C4-2B (cell line): ENCODE results near the gene PDE8B.

Source experiments
- H3K27ac ChIP-seq: fragments of 450-650 bp; 2 replicates; pipeline ENCODE4 v1.5.1; 2017
- ZFX ChIP-seq: fragments of 450-650 bp; IDR thresholded peaks from 2 replicates; pipeline ENCODE4 v1.6.1; 2017
- TF ChIP-seq, protein P1 (sequence below): fragments of 450-650 bp; conservative IDR thresholded peaks from 2 replicates; pipeline ENCODE4 v1.5.1; 2017; ENCODE audit warnings: mild to moderate bottlenecking

PDE8B gene

DNA sequence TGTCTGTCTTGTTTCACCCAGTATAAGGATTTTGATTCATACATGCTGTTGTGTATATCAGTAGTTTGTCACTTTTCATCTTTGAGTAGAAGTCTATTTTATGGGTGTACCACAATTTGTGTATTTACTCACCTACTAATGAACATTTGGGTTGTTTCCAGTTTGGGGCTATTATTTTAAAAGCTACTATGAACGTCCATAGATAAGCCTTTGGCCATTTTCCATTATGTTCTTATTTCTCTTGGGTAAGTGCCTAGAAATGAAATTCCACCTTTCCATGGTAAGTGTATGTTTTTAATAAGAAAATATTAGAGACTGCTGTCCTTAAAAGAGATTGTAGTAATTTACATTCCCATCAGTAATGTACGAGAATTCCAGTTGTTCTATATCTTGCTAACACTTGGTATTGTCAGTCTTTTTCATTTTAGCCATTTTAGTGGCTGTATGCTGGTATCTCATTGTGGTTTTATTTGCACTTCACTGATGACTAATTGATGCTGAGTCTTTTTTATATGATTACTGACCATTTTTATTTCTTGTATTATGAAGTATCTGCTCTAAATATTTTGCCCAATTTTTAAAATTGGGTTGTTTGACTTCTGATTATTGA lies 17.9 kb upstream of the PDE8B start:
- no peak for TF ChIP-seq ZFX
- TF ChIP-seq, protein P1, sequence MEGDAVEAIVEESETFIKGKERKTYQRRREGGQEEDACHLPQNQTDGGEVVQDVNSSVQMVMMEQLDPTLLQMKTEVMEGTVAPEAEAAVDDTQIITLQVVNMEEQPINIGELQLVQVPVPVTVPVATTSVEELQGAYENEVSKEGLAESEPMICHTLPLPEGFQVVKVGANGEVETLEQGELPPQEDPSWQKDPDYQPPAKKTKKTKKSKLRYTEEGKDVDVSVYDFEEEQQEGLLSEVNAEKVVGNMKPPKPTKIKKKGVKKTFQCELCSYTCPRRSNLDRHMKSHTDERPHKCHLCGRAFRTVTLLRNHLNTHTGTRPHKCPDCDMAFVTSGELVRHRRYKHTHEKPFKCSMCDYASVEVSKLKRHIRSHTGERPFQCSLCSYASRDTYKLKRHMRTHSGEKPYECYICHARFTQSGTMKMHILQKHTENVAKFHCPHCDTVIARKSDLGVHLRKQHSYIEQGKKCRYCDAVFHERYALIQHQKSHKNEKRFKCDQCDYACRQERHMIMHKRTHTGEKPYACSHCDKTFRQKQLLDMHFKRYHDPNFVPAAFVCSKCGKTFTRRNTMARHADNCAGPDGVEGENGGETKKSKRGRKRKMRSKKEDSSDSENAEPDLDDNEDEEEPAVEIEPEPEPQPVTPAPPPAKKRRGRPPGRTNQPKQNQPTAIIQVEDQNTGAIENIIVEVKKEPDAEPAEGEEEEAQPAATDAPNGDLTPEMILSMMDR, result no peak
- H3K27ac ChIP-seq, result peak overlapping the region; percentile 71

GRCh38 chr5:77194762-77195161 lies 15.7 kb upstream of the PDE8B start:
- TF ChIP-seq ZFX, result no peak
- TF ChIP-seq, protein P1, result no peak
- no peak overlapping the region; the same call in 1 of the 2 replicates for H3K27ac ChIP-seq

DNA sequence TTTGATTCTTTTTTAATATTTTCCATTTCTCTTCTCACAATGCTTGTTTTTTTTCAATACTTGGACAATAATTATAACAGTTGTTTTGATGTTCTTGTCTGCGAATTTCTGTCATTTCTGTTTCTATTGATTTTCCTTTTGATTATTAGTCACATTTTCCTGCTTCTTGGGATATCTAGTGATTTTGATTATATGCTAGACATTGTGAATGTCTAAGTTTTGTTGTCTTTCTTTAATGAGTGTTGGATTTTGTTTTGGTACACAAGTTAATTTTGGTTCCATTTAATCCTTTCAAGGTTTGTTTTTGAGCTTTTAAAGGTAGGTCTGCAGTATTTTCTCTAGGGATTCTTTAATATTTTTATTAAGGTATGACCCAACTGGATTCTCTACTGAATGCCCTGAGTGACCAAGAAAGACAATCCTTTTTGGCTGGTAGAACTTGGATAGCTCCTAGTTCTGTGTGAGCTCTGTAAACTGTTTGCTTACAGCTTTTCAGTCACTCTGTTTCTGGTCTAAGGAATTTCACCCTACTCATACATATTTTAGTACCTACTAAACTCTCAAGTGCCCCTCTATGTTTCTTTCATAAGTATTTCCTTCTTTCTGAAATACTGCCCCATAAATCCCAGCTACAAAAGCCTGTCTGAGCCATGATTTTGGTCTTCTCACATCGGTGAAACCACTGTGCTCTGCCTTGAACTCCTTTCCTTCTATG lies 12.5 kb upstream of the PDE8B start:
- no peak overlapping the region for H3K27ac ChIP-seq
- TF ChIP-seq ZFX, result no peak
- TF ChIP-seq, protein P1, result no peak

- H3K27ac ChIP-seq, result peak overlapping the region; percentile 32; the same call in 1 of the 2 replicates
These were observed 9.8 kb upstream of the PDE8B start for GRCh38 chr5:77200663-77201062.

GRCh38 chr5:77202145-77202544 lies 8.3 kb upstream of the PDE8B start:
- H3K27ac ChIP-seq, result no peak overlapping the region

More at GRCh38 chr5:77200663-77201062, 9.8 kb upstream of the PDE8B start:
- TF ChIP-seq, protein P1, result no peak
- no peak for TF ChIP-seq ZFX

GRCh38 chr5:77204967-77205366 lies 5.5 kb upstream of the PDE8B start:
- H3K27ac ChIP-seq, result peak overlapping the region; percentile 27; the same call in 1 of the 2 replicates
- TF ChIP-seq, protein P1, result peak; percentile 4; the same call in 1 of the 2 replicates
- no peak for TF ChIP-seq ZFX

More at GRCh38 chr5:77202145-77202544, 8.3 kb upstream of the PDE8B start:
- TF ChIP-seq, protein P1, result no peak
- TF ChIP-seq ZFX, result no peak

GRCh38 chr5:77208507-77209163 lies 1.8 kb upstream of the PDE8B start:
- TF ChIP-seq ZFX, result no peak
- TF ChIP-seq, protein P1, result no peak
- 0 out of 2 replicates have a peak overlapping the region, but pooled peaks have one; percentile 1 for H3K27ac ChIP-seq
